ENCODE results near the gene ZNF420.
A peak's percentile ranks its signal among the peaks of the same experiment; 100 is the strongest.

The ZNF420 gene

DNA sequence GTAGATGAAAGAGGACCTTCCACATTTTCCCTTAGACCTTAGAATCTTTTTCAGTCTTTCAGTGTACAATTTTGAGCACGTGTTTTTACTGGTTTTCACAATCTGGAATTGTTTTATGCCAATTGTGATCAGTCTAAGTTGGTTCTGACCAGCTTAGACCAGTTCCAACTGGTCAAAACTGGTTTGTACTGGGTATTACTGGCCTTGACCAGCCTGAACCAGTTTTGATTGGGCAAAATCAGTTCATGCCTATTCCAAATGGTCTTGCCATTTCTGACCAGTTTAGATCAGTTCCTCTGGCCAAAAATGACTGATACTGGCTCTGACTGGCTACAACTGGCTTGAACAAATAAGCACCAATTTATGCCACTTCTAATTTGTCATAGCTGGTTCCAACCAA is 57.9 kb downstream of the ZNF420 start:
- no peak overlapping the region for H3K4me3 ChIP-seq (replicated peaks in 1 of 2; ENCODE audit: low read depth in 2 of 2, low read length in 2 of 2)
- TF ChIP-seq, protein P1, sequence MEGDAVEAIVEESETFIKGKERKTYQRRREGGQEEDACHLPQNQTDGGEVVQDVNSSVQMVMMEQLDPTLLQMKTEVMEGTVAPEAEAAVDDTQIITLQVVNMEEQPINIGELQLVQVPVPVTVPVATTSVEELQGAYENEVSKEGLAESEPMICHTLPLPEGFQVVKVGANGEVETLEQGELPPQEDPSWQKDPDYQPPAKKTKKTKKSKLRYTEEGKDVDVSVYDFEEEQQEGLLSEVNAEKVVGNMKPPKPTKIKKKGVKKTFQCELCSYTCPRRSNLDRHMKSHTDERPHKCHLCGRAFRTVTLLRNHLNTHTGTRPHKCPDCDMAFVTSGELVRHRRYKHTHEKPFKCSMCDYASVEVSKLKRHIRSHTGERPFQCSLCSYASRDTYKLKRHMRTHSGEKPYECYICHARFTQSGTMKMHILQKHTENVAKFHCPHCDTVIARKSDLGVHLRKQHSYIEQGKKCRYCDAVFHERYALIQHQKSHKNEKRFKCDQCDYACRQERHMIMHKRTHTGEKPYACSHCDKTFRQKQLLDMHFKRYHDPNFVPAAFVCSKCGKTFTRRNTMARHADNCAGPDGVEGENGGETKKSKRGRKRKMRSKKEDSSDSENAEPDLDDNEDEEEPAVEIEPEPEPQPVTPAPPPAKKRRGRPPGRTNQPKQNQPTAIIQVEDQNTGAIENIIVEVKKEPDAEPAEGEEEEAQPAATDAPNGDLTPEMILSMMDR (IDR thresholded peaks at IDR 0.05; ENCODE audit: low read depth, low read length) = no peak
- DNase-seq (ENCODE audit: low read depth in 2 of 2) = no peak

DNA sequence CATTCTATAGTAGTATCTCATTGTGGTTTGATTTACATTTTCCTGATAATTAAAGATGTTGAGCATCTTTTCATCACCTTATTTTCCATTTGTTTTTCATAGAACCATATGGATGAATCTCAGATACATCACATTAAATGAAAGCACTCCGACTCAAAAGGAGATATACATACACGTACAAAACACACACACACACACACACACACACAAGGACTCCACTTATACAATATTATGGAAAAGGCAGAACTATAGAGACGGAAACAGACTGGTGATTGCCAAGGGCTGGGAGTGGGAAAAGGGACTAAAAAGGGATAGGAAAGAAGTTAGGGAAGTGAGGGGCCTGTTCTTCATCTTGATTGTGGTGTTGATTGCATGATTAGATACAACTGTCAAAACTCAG is 70.0 kb downstream of the ZNF420 start:
- TF ChIP-seq, protein P1 (IDR thresholded peaks at IDR 0.05; ENCODE audit: low read depth, low read length) = no peak
- DNase-seq (ENCODE audit: low read depth in 2 of 2) = no peak
- H3K4me3 ChIP-seq (replicated peaks in 1 of 2; ENCODE audit: low read depth in 2 of 2, low read length in 2 of 2) = no peak overlapping the region

DNA sequence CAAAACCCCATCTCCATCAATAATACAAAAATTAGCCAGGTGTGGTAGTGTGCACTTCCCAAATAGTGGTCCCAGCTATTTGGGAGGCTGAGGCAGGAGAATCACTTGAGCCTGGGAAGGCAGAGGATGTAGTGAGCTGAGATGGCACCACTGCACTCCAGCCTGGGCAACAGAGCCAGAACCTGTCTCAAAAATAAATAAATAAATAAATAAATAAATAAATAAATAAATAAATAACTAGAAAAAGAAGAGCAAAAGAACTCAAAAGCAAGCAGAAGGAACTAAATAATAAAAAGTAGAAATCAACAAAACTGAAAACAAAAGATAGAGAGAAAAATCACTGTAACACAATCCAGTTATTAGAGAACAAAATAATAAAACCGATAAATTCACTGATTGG is 81.9 kb downstream of the ZNF420 start:
- no peak for DNase-seq (ENCODE audit: low read depth in 2 of 2)
- TF ChIP-seq, protein P1 (IDR thresholded peaks at IDR 0.05; ENCODE audit: low read depth, low read length) = no peak
- no peak overlapping the region for H3K4me3 ChIP-seq (replicated peaks in 1 of 2; ENCODE audit: low read depth in 2 of 2, low read length in 2 of 2)

DNA sequence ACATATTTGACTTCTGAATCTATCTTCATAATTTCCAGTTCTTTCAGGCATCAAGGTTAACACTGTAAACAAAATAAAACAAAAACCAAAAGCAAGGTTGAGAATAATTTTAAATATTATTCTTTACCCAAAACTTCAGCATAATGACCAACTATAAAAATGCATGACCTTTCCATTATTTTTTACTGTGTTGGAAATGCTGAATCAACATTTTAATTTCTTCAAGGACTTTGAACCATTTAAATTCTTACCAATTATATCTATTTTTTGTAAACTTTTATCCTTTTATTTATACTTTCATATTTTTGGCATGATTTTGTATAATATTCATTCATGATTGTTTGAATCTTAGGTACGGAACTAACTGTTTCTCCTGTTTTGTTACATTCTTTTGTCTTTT is 87.4 kb downstream of the ZNF420 start:
- TF ChIP-seq, protein P1 (IDR thresholded peaks at IDR 0.05; ENCODE audit: low read depth, low read length) = no peak
- no peak overlapping the region for H3K4me3 ChIP-seq (replicated peaks in 1 of 2; ENCODE audit: low read depth in 2 of 2, low read length in 2 of 2)
- no peak for DNase-seq (ENCODE audit: low read depth in 2 of 2)

- TF ChIP-seq, protein P1 (IDR thresholded peaks at IDR 0.05; ENCODE audit: low read depth, low read length) = peak; percentile 30
- peak; percentile 98 for DNase-seq (ENCODE audit: low read depth in 2 of 2)
- peak within 1 kb of the TSS; percentile 55 to 73 for H3K4me3 ChIP-seq (replicated peaks in 1 of 2; ENCODE audit: low read depth in 2 of 2, low read length in 2 of 2)
Observed at GRCh38 chr19:37172368-37173366, 94.4 kb downstream of the ZNF420 start, which contains the start of gene ZNF585A. TSS of gene ZNF585A (minus strand) at chr19:37172695. CDS start at chr19:37169910, 2,785 bp downstream.

Data from cardiac fibroblast (primary cell).